ENCODE data around the gene ATP2B2.

DNA sequence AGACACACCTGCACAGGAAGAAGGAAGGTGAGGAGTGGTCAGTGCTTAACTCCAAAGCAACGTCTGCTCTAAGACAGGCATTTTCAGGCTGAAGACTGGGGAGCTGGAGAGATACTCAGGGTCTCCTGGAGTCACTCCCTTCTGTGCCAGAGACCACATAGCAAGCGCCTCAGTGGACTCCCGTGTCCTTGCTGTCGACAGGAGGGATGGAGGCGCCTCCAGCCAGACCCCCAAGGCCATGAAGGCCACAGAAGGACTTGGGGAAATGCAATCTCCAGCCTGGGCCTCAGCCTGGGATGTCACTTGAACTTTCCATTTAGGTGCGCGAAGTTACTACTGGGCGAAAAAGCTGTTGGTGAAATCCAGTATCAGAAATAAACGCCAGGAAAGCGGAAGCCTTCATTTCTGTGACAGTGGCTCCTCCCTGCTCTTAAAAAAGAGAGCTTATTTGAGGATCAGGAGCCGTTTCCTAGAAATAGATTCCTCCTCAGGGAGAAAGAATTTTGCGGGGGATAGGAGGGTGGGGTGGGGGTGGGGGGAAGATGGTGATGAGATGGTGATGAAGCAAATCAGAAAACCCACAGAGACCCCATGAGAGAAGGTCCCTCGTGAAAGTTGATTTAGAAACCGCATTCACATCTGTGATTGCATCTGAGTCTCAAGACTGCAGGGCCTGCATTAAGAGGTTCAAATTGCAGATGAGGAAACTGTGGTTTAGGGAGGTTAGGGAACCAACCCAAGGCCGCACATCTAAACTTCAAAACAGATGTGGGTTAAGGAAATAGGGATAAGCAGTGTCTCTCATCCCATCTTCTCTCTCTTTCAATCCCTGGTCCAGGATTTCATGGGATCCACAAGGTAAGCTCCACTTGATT, 78.8 kb downstream of the ATP2B2 start:
- TF ChIP-seq, protein P1, sequence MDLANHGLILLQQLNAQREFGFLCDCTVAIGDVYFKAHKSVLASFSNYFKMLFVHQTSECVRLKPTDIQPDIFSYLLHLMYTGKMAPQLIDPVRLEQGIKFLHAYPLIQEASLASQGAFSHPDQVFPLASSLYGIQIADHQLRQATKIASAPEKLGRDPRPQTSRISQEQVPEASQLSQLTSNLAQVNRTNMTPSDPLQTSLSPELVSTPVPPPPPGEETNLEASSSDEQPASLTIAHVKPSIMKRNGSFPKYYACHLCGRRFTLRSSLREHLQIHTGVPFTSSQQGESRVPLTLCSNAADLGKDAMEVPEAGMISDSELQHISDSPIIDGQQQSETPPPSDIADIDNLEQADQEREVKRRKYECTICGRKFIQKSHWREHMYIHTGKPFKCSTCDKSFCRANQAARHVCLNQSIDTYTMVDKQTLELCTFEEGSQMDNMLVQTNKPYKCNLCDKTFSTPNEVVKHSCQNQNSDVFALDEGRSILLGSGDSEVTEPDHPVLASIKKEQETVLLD (IDR thresholded peaks at IDR 0.05): no peak
- TF ChIP-seq, protein P2, sequence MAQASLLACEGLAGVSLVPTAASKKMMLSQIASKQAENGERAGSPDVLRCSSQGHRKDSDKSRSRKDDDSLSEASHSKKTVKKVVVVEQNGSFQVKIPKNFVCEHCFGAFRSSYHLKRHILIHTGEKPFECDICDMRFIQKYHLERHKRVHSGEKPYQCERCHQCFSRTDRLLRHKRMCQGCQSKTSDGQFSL (CRISPR knock-in tag; IDR thresholded peaks at IDR 0.05): no peak
- TF ChIP-seq, protein P2 (tag; IDR thresholded peaks at IDR 0.05): no peak
- TF ChIP-seq, protein P3, sequence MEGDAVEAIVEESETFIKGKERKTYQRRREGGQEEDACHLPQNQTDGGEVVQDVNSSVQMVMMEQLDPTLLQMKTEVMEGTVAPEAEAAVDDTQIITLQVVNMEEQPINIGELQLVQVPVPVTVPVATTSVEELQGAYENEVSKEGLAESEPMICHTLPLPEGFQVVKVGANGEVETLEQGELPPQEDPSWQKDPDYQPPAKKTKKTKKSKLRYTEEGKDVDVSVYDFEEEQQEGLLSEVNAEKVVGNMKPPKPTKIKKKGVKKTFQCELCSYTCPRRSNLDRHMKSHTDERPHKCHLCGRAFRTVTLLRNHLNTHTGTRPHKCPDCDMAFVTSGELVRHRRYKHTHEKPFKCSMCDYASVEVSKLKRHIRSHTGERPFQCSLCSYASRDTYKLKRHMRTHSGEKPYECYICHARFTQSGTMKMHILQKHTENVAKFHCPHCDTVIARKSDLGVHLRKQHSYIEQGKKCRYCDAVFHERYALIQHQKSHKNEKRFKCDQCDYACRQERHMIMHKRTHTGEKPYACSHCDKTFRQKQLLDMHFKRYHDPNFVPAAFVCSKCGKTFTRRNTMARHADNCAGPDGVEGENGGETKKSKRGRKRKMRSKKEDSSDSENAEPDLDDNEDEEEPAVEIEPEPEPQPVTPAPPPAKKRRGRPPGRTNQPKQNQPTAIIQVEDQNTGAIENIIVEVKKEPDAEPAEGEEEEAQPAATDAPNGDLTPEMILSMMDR (IDR thresholded peaks at IDR 0.05 in 2 of 3, conservative IDR thresholded peaks at IDR 0.05 in 1 of 3; ENCODE audit: insufficient read depth in 2 of 3, low read depth in 1 of 3, low read length in 3 of 3): no peak
- TF ChIP-seq HDAC2 (IDR thresholded peaks at IDR 0.05) (no peak), BMI1 (IDR thresholded peaks at IDR 0.05; ENCODE audit: low read length) (no peak), EP300 (IDR thresholded peaks at IDR 0.05; ENCODE audit: low read length) (no peak), KAT8 (IDR thresholded peaks at IDR 0.05; ENCODE audit: low read depth) (no peak), RBFOX2 (IDR thresholded peaks at IDR 0.05; ENCODE audit: low read depth, low read length) (no peak), NFYB (IDR thresholded peaks at IDR 0.05; ENCODE audit: extremely low read depth, insufficient read length) (no peak)
